Measurements from ENCODE around the gene RICTOR.

The RICTOR gene

GRCh38 chr5:38927470-38927869, 146.7 kb downstream of the RICTOR start:
- no peak overlapping the region for H3K27ac ChIP-seq (ENCODE audit: low read length)
- no peak overlapping the region for H2AFZ ChIP-seq (ENCODE audit: low read depth, low read length)
- H3K27me3 ChIP-seq (ENCODE audit: low read depth, low read length), result no peaks in the 10 kb centered on the region
- no peak for TF ChIP-seq CTCF (IDR thresholded peaks at IDR 0.05; ENCODE audit: low read depth, low read length)
- no peak for TF ChIP-seq EZH2phosphoT487 (IDR thresholded peaks at IDR 0.05; ENCODE audit: low read depth)
- H3K4me1 ChIP-seq (ENCODE audit: low read length), result no peaks in the 10 kb centered on the region
- H3K36me3 ChIP-seq (replicated peaks; ENCODE audit: low read depth, low read length), result no peaks in the 10 kb centered on the region
- H3K9ac ChIP-seq (ENCODE audit: low read length), result no peak overlapping the region
- no peak overlapping the region for H3K4me2 ChIP-seq (ENCODE audit: low read length)
- no peaks in the 10 kb centered on the region for H4K20me1 ChIP-seq (ENCODE audit: insufficient read depth, low read length)
- H3K4me3 ChIP-seq (ENCODE audit: low read length), result no peak overlapping the region
- H3K79me2 ChIP-seq (ENCODE audit: low read length), result no peaks in the 10 kb centered on the region
- no peaks in the 10 kb centered on the region for H3K9me3 ChIP-seq (ENCODE audit: insufficient read depth, low read length)

- no peak overlapping the region for H3K9ac ChIP-seq (ENCODE audit: low read length)
- no peaks in the 10 kb centered on the region for H3K27me3 ChIP-seq (ENCODE audit: low read depth, low read length)
- no peaks in the 10 kb centered on the region for H3K4me1 ChIP-seq (ENCODE audit: low read length)
- no peaks in the 10 kb centered on the region for H4K20me1 ChIP-seq (ENCODE audit: insufficient read depth, low read length)
- no peak overlapping the region for H3K27ac ChIP-seq (ENCODE audit: low read length)
- TF ChIP-seq EZH2phosphoT487 (IDR thresholded peaks at IDR 0.05; ENCODE audit: low read depth) (no peak), CTCF (IDR thresholded peaks at IDR 0.05; ENCODE audit: low read depth, low read length) (no peak)
- H3K4me2 ChIP-seq (ENCODE audit: low read length), result no peak overlapping the region
- no peaks in the 10 kb centered on the region for H3K36me3 ChIP-seq (replicated peaks; ENCODE audit: low read depth, low read length)
- no peaks in the 10 kb centered on the region for H3K79me2 ChIP-seq (ENCODE audit: low read length)
- H2AFZ ChIP-seq (ENCODE audit: low read depth, low read length), result no peak overlapping the region
- no peak overlapping the region for H3K4me3 ChIP-seq (ENCODE audit: low read length)
- H3K9me3 ChIP-seq (ENCODE audit: insufficient read depth, low read length), result no peaks in the 10 kb centered on the region
Measured at GRCh38 chr5:38926121-38926520, 148.1 kb downstream of the RICTOR start.

GRCh38 chr5:38925154-38925925, 148.9 kb downstream of the RICTOR start:
- no peak overlapping the region for H3K27ac ChIP-seq (ENCODE audit: low read length)
- no peak for TF ChIP-seq EZH2phosphoT487 (IDR thresholded peaks at IDR 0.05; ENCODE audit: low read depth)
- no peak for TF ChIP-seq CTCF (IDR thresholded peaks at IDR 0.05; ENCODE audit: low read depth, low read length)
- H3K4me3 ChIP-seq (ENCODE audit: low read length), result no peak overlapping the region
- H3K4me2 ChIP-seq (ENCODE audit: low read length), result no peak overlapping the region
- no peaks in the 10 kb centered on the region for H3K79me2 ChIP-seq (ENCODE audit: low read length)
- no peaks in the 10 kb centered on the region for H3K4me1 ChIP-seq (ENCODE audit: low read length)
- no peaks in the 10 kb centered on the region for H3K36me3 ChIP-seq (replicated peaks; ENCODE audit: low read depth, low read length)
- no peak overlapping the region for H3K9ac ChIP-seq (ENCODE audit: low read length)
- H2AFZ ChIP-seq (ENCODE audit: low read depth, low read length), result no peak overlapping the region
- no peaks in the 10 kb centered on the region for H4K20me1 ChIP-seq (ENCODE audit: insufficient read depth, low read length)
- H3K9me3 ChIP-seq (ENCODE audit: insufficient read depth, low read length), result no peaks in the 10 kb centered on the region
- H3K27me3 ChIP-seq (ENCODE audit: low read depth, low read length), result no peaks in the 10 kb centered on the region

- no peaks in the 10 kb centered on the region for H3K79me2 ChIP-seq (ENCODE audit: low read length)
- H3K4me3 ChIP-seq (ENCODE audit: low read length), result no peak overlapping the region
- H3K4me2 ChIP-seq (ENCODE audit: low read length), result no peak overlapping the region
- TF ChIP-seq CTCF (IDR thresholded peaks at IDR 0.05; ENCODE audit: low read depth, low read length) (no peak), EZH2phosphoT487 (IDR thresholded peaks at IDR 0.05; ENCODE audit: low read depth) (no peak)
- H4K20me1 ChIP-seq (ENCODE audit: insufficient read depth, low read length), result no peaks in the 10 kb centered on the region
- H3K27me3 ChIP-seq (ENCODE audit: low read depth, low read length), result 0 out of 2 replicates have a peak, but pooled peaks cover 3% of the 10 kb centered on the region
- H3K36me3 ChIP-seq (replicated peaks; ENCODE audit: low read depth, low read length), result no peaks in the 10 kb centered on the region
- H2AFZ ChIP-seq (ENCODE audit: low read depth, low read length), result no peak overlapping the region
- no peak overlapping the region for H3K27ac ChIP-seq (ENCODE audit: low read length)
- H3K9me3 ChIP-seq (ENCODE audit: insufficient read depth, low read length), result no peaks in the 10 kb centered on the region
- H3K4me1 ChIP-seq (ENCODE audit: low read length), result no peaks in the 10 kb centered on the region
- H3K9ac ChIP-seq (ENCODE audit: low read length), result no peak overlapping the region
Measured at GRCh38 chr5:38923661-38924451, 150.3 kb downstream of the RICTOR start.

Data from OCI-LY3 (cell line).